GM04503 (cell line): ENCODE results near the gene GPRIN3.

Source experiments
- DNase-seq: peaks from one replicate; pipeline ENCODE4 v3.0.0-alpha.2; 2012; ENCODE audit warnings: low read depth

Gene GPRIN3

GRCh38 chr4:89289312-89289711 is 18.3 kb downstream of the GPRIN3 start:
- DNase-seq: no peak

- DNase-seq: no peak
Measured at GRCh38 chr4:89288430-89288829, 19.2 kb downstream of the GPRIN3 start.

GRCh38 chr4:89287945-89288344 is 19.7 kb downstream of the GPRIN3 start:
- DNase-seq: no peak

- DNase-seq: no peak
Measured at GRCh38 chr4:89285745-89286144, 21.9 kb downstream of the GPRIN3 start.

DNA sequence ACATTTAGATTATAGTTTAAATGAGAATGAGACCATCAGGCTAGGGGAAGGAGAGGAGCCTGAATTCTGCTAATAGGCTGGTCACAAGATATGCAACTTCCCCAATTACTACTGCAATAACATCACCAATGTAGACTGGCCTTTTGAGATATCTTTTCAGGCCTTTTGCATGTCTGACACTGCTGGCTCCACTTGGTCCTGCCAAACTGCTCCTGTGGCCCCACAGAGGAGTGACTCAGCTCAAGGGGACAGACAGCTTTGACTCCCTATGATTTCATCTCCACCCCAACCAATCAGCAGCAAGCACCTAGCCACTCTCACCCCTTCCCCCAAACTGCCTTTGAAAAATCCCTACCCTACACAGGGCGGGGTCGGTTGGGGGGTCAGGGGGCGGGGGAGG is 22.8 kb downstream of the GPRIN3 start:
- DNase-seq: no peak

- DNase-seq: no peak
Measured at GRCh38 chr4:89284020-89284424, 23.6 kb downstream of the GPRIN3 start.

DNA sequence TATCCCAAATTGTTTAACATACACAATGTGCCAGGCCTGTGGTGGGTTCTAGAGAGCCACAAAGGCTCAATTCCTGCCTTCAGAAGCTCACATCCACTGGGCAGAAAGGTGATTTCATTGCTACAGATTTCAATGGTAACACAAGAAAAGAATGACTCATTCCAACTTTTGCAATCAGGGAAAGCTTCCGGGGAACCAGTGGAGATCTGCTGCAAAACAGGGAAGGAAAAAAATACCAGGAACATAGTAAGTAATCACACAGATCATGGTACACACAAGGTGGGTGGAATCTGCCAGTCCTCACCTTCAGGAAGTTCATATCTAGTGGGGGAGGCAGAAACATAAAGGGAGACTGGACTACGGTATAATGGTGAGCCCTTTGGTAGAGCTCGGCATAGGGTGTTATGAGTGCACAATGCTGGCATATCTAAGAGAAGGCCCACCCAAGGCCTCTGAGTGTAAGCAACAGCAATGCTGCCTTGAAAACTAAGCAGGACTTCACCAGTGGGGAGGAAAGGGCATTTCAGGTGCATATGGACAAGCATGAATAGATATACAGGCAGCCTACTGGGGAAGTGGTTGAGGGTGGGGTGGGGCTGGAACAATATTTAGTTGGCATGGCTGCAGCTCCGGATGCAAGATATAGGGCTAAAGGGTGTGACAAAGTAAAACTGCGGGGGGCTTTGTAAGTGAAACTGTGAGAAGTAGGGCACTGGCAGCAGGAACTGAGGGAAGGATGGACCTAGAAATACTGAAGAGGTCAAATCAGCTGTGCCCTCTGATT is 24.2 kb downstream of the GPRIN3 start:
- no peak for DNase-seq

DNA sequence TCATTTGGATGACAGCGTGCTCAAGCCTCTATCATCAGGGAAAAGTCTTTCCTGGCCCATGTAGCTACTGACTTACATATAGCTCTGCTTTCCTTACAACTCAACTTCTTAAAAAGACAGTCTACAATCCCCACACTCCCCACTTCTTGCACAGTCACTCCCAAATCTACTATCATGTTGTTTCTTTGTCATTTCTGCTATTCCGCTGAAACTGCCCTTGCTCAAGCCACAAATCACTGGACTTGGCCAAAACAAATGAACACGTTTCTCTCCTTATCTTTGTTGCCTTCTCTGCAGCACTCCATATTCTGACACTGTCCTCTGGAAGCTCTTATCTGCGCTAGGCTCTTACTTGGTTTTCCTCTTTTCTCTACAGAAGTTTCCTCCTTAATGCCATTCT is 28.2 kb downstream of the GPRIN3 start:
- DNase-seq: no peak

- no peak for DNase-seq
Measured at GRCh38 chr4:89277412-89277811, 30.2 kb downstream of the GPRIN3 start.

DNA sequence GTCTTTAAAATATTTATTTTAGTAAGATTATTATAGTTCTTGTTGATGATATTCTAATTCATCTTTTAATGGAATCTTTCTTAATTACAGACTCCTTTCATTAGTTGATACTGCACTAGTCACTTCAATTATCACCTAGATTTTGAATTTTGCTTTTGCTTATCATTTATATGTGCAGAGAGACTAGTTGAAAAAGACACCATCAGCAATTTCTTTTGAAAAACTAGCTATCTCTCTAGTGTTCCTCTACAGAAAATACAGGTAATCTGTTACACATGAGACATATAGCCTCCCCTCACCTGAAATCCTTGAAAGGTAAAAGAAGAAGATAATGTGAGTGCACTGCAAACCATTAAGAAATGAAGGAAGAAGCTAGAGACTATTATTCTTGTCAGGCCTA is 31.3 kb downstream of the GPRIN3 start:
- no peak for DNase-seq

- DNase-seq: no peak
Measured at GRCh38 chr4:89275587-89275986, 32.0 kb downstream of the GPRIN3 start.

- no peak for DNase-seq
Measured at GRCh38 chr4:89273741-89274141, 33.9 kb downstream of the GPRIN3 start.

DNA sequence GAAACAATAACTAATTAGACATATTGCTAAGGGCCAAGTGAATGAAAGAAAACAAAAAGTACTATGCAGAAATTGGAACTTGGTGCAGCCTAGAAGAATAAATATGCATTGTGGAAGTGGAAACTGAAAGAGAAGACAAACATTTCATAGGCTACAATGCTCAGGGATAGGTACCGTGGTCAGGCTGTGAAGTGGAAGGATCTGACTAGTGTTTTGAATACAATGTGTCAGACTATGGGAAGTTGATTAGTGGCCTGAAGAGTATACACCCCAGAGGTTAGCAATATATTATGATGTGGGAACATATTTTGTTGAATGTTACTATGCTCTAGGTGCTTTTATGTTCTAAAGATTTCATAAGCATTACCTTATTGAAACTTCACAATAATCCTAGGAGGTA is 36.8 kb downstream of the GPRIN3 start:
- no peak for DNase-seq

DNA sequence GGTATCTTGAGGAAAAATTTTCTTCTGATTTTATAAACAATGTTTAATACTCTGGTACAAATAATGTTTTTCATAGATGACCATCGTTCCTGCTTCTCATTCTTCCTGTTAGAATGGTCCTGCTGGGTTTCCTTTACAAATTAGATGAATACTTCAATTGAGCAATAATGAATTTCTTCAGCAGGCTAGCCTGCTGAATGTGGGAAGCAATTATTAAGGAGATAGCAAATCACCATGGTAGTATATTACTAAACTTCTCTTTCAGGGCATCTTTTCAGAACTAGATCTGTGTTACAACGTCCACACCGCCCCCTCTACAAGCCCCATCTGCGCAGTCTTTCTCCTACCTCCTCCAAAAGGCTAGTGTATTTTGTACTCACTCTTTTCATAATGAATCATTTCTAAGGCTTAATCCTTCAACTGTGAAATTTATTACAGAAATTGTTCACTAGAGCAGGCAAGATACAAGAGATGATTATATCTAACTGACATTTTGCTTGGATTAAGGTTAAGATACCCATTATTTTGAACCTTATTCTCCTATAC is 38.4 kb downstream of the GPRIN3 start:
- no peak for DNase-seq

DNA sequence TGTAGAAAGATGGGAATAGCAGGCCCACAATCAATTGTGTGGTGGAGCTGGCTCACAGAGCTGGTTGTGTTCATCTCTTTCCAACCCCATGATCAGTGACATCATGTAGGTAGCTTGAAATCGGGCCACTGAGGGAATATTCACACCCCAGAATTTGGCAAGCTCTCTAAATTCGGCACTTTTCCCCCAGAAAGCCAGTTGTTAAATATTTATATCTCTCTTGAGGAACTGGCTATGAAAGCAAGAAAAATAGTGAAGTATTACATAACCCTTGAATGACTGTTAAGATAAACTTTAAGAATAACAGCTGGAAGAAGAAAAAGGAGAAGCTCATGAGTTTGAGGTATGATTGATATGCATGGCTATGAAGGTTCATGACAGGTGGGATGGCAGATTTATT is 38.9 kb downstream of the GPRIN3 start:
- no peak for DNase-seq

DNA sequence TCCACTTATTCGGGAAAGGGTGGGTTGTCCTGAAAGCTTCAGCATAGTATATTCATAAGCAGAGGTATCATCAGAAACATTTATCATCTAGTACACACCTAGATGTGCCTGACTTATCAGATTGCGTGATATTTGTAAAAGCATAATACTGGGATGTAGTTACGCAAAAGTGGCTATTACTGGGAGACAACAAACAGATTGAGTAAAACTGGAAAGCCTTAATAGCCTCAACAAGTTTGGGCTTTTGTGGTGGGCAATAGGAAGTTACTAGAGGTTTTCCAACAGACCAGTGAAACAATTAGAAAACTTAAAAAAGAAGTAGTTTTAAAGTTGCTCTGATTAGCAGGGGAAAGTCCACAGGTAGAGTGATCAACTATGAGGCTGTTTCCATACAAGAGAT is 39.8 kb downstream of the GPRIN3 start:
- DNase-seq: no peak

GRCh38 chr4:89267392-89267791 is 40.2 kb downstream of the GPRIN3 start:
- no peak for DNase-seq

GRCh38 chr4:89266128-89266527 is 41.5 kb downstream of the GPRIN3 start:
- DNase-seq: no peak

DNA sequence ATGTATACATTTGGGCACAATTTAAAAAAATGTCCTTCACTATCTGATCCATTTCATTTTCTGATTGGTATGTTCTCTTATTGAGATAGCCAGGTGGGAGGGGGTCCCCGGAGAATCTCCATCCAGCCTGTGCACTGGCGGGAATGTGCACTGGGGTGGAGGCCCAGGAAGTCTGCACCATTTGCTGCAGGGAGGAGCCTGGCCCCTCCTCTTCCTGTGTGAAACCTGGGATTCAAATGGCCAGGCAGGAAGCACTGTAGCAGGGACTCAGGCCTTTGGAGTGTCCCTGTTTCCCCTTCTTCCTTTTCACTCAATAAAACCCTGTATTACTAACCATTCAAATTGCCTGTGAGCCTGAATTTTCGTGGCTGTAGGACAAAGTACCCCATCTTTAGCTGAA is 44.3 kb downstream of the GPRIN3 start:
- DNase-seq: no peak

DNA sequence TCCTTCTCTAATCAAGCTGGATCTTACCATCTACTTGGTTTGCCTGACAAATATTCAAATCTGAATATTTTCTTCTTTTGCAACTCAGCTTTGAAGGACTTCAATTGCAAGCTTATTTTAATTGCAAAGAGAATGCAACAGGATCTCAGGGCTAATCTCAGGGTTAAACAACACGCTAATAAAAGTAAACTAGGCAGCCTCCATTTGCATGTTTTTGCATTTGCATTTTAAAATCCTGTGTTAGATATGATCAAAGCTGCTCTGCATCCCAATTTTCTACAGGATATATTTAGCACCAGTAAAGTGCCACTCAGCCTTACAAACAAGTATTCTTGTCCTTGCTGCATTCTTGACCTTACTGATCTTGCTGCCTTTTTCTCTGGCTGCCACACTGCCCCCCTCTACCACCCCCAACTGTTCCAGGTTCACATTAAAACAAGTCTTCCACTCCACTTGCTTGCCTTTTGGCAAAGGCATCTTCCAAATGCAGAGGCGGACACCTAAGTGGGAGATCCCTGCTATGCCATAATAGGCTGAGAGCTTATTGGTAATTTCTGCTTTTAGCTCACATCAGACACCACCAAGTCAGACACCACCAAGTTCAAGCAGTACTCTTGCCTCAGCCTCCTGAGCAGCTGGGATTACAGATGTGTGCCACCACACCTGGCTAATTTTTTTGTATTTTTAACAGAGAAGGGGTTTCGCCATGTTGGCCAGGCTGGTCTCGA is 48.1 kb downstream of the GPRIN3 start:
- no peak for DNase-seq

- no peak for DNase-seq
Measured at GRCh38 chr4:89258506-89258905, 49.1 kb downstream of the GPRIN3 start.

- DNase-seq: no peak
Measured at GRCh38 chr4:89257376-89257775, 50.2 kb downstream of the GPRIN3 start.

GRCh38 chr4:89256203-89256800 is 51.3 kb downstream of the GPRIN3 start:
- DNase-seq: no peak
